ENCODE data around the gene GPR141.

GPR141 gene

DNA sequence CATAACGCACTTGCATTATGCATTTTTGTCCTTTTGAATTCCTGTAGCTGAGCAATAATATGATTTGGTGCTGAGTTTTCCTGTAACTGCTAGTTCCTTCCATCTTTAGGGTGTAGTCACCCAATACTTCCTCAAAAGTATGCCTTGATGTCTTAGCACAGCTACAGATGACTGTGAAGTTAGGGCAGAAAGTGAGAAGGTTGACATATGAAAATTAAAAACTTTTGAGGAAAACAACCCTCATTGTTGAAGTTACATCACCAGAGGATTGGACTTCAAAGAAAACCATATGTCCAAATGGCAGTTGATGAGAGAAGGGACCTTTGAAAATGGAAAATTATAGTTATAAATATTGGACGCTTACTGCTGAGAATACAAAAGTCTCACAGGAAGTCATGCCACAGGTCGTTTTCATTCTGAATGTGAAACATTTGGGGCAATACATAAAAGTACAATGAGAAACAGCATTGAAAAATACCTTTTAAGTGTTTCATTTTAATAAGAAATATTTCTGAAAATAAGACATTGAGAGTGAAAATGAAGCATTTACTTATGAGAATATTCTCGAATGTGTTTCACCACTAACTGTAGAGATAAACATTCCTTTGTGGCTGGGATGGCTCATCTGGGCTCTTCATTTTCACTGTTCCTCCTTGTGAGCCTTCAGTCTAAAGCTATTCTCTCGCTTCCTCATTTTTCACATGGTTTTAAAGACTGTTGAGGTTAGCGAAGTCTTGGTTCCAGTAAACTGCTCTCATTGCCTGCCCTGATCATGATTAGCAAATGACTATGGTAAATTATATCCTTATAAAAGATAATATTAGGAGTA is 103.4 kb downstream of the GPR141 start:
- no peak overlapping the region for H3K4me3 ChIP-seq (ENCODE audit: control insufficient read depth, low read depth, low read length)
- TF ChIP-seq, protein P1, sequence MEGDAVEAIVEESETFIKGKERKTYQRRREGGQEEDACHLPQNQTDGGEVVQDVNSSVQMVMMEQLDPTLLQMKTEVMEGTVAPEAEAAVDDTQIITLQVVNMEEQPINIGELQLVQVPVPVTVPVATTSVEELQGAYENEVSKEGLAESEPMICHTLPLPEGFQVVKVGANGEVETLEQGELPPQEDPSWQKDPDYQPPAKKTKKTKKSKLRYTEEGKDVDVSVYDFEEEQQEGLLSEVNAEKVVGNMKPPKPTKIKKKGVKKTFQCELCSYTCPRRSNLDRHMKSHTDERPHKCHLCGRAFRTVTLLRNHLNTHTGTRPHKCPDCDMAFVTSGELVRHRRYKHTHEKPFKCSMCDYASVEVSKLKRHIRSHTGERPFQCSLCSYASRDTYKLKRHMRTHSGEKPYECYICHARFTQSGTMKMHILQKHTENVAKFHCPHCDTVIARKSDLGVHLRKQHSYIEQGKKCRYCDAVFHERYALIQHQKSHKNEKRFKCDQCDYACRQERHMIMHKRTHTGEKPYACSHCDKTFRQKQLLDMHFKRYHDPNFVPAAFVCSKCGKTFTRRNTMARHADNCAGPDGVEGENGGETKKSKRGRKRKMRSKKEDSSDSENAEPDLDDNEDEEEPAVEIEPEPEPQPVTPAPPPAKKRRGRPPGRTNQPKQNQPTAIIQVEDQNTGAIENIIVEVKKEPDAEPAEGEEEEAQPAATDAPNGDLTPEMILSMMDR (conservative IDR thresholded peaks at IDR 0.05; ENCODE audit: control insufficient read depth, insufficient read depth, low read depth, low read length): no peak
- no peak for DNase-seq (ENCODE audit: low read depth)
